Prostate gland (tissue), 2 donors: ENCODE data around the gene WNT5B.

Experiments
- POLR2AphosphoS5 ChIP-seq: sonication (generic); formaldehyde crosslinking; IDR thresholded peaks from one replicate; pipeline ENCODE4 v1.6.1; 2017; ENCODE audit warnings: antibody characterized with exemption
- TF ChIP-seq, protein P1 (sequence below), 4 experiments: fragments of 200-600 bp in 2 of 4; fragments of 450-650 bp in 2 of 4; sonication (generic) in 2 of 4; IDR thresholded peaks; 1 replicate in 3 of 4; 2 replicates in 1 of 4; pipeline ENCODE4 v1.5.1; 2016 to 2019; ENCODE audit warnings: antibody characterized with exemption in 4 of 4, mild to moderate bottlenecking in 2 of 4, moderate library complexity in 2 of 4

DNA sequence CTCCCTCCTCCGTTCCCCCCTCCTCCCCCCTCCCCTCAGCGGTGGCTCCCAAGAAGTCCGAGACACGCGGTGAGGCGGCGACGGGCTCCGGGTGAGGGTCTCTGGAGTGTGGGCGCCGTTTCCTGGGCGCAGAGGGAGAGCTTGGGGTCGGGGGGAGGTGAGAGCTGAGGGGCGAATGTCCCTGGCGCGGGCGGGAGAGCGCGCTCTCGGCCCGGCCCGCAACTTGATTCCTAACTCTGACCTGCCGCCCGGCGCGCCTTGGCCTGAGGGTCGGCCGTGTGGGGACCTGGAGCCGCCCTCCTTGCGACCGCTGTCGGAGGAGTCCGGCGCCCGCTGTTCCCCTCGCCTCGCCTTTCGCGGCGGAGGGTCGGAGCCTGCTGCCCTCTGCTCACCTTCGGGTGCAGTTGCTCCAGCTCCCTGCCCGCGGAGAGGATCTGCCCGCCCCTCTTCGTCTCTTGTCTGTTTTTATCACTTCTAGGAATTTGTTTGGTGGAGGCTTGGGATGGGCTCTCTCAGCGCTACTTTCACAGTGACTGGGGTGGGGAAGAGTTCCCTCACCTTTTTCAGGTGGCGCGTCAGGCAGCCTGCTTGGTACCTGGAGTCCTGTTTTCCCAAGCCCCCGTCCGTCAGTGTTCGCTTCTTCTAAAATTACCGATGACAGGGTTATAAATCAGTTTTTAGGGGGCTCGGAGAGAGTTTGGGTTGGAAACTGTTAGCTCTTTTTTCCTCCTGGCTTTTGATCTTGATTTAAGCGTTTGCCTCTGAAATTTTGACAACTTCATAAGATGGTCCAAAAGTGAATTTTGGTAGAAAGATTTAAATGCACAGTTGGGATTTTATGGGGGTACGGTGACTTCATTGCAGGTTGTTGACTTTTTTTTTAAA lies 62.3 kb downstream of the WNT5B start:
- TF ChIP-seq, protein P1, sequence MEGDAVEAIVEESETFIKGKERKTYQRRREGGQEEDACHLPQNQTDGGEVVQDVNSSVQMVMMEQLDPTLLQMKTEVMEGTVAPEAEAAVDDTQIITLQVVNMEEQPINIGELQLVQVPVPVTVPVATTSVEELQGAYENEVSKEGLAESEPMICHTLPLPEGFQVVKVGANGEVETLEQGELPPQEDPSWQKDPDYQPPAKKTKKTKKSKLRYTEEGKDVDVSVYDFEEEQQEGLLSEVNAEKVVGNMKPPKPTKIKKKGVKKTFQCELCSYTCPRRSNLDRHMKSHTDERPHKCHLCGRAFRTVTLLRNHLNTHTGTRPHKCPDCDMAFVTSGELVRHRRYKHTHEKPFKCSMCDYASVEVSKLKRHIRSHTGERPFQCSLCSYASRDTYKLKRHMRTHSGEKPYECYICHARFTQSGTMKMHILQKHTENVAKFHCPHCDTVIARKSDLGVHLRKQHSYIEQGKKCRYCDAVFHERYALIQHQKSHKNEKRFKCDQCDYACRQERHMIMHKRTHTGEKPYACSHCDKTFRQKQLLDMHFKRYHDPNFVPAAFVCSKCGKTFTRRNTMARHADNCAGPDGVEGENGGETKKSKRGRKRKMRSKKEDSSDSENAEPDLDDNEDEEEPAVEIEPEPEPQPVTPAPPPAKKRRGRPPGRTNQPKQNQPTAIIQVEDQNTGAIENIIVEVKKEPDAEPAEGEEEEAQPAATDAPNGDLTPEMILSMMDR (IDR thresholded peaks at IDR 0.05) = no peak
- TF ChIP-seq POLR2AphosphoS5 = no peak
